HT1080 (cell line): ENCODE measurements around the gene SLC38A2. TPM values are rescaled to one million over a fixed set of nuclear protein-coding genes. Genes with fewer than 3 reads are reported as not detected.
"Not testable (repeated sequence)": the region's sequence is repeated elsewhere in the genome, so short reads cannot be mapped to it uniquely, and the experiment has no call there.

ENCODE experiments used
- DNase-seq: peaks from one replicate; pipeline ENCODE4 v3.0.0-alpha.2; 2015; ENCODE audit warnings: low read depth
- total RNA-seq: library from RNA; depleted of rRNA; stranded (reverse); fragments of >200 nt; shearing (Covaris generic); gene quantifications from 2 replicates; pipeline ENCODE4 v1.2.3, GENCODE V29; 2014; rRNA removed

The SLC38A2 gene
- total RNA-seq, 1 experiment from 2014 or later, result 204 TPM

GRCh38 chr12:46325075-46325474 lies 47.5 kb downstream of the SLC38A2 start:
- DNase-seq, result not testable (repeated sequence)

- DNase-seq, result no peak
Observed at GRCh38 chr12:46320731-46321130, 51.8 kb downstream of the SLC38A2 start.

GRCh38 chr12:46318037-46318436 lies 54.5 kb downstream of the SLC38A2 start:
- no peak for DNase-seq

Other genes starting within 250 kb of the SLC38A2 start
- 13.3 and 16.9 TPM in 2 replicates for gene SLC38A1, start 103.7 kb downstream of the SLC38A2 start, total RNA-seq